ENCODE data around the gene TMEM43. TPM values are rescaled to one million over a fixed set of nuclear protein-coding genes. Genes with fewer than 3 reads are reported as not detected.
"Not testable (repeated sequence)": the region's sequence is repeated elsewhere in the genome, so short reads cannot be mapped to it uniquely, and the experiment has no call there.

Gene TMEM43
- total RNA-seq, 3 donors from 2014 or later: 23.1 to 50.4 (median 31.3) TPM

- Histone ChIP-seq H3K36me3 (ENCODE audit: low read depth) (no peaks in the 10 kb centered on the region), H3K4me3 (no peak overlapping the region), H3K9me3 (no peaks in the 10 kb centered on the region), H3K4me1 (ENCODE audit: low read depth) (peaks cover 7% of the 10 kb centered on the region)
- no peak for ATAC-seq
- TF ChIP-seq CTCF (IDR thresholded peaks at IDR 0.05): no peak
- no peak for DNase-seq
- intact Hi-C loops (cut with DNase I, micrococcal nuclease): no loop called here
These were observed 4.5 kb upstream of the TMEM43 start for GRCh38 chr3:14120111-14120920.

GRCh38 chr3:14120921-14121448 lies 3.9 kb upstream of the TMEM43 start:
- H3K9me3 ChIP-seq; intact Hi-C loops (cut with DNase I, micrococcal nuclease); H3K36me3 ChIP-seq (ENCODE audit: low read depth); DNase-seq; ATAC-seq; H3K4me3 ChIP-seq: not testable (repeated sequence)
- peaks cover 10% of the 10 kb centered on the region for H3K4me1 ChIP-seq (ENCODE audit: low read depth)

- no peaks in the 10 kb centered on the region for H3K9me3 ChIP-seq
- no peak for DNase-seq
- H3K36me3 ChIP-seq (ENCODE audit: low read depth): no peaks in the 10 kb centered on the region
- ATAC-seq: no peak
- H3K4me3 ChIP-seq: no peak overlapping the region
- no peak for TF ChIP-seq CTCF (IDR thresholded peaks at IDR 0.05)
- peaks cover 19% of the 10 kb centered on the region for H3K4me1 ChIP-seq (ENCODE audit: low read depth)
- intact Hi-C loops (cut with DNase I, micrococcal nuclease): no loop called here
These were observed 3.0 kb upstream of the TMEM43 start for GRCh38 chr3:14121859-14122258.

- ATAC-seq (no peak), DNase-seq (no peak)
- Histone ChIP-seq H3K4me3 (no peak overlapping the region), H3K36me3 (ENCODE audit: low read depth) (no peaks in the 10 kb centered on the region), H3K9me3 (no peaks in the 10 kb centered on the region), H3K4me1 (ENCODE audit: low read depth) (peaks cover 20% of the 10 kb centered on the region)
- no peak for TF ChIP-seq CTCF (IDR thresholded peaks at IDR 0.05)
- intact Hi-C loops (cut with DNase I, micrococcal nuclease): no loop called here
These were observed 2.6 kb upstream of the TMEM43 start for GRCh38 chr3:14122301-14122700.

- peak overlapping the region; percentile 80 for H3K4me3 ChIP-seq
- H3K4me1 ChIP-seq (ENCODE audit: low read depth): peaks cover 20% of the 10 kb centered on the region
- no peak for TF ChIP-seq CTCF (IDR thresholded peaks at IDR 0.05)
- no peaks in the 10 kb centered on the region for H3K9me3 ChIP-seq
- DNase-seq (no peak), ATAC-seq (no peak)
- H3K36me3 ChIP-seq (ENCODE audit: low read depth): no peaks in the 10 kb centered on the region
- intact Hi-C loops (cut with DNase I, micrococcal nuclease): no loop called here
These were observed 1.3 kb upstream of the TMEM43 start for GRCh38 chr3:14123308-14124222.

All from mucosa of descending colon (tissue), 3 donors.